Type B pancreatic cell (in vitro differentiated cells): ENCODE measurements around the gene MEGF8. TPM values are rescaled to one million over a fixed set of nuclear protein-coding genes. Genes with fewer than 3 reads are reported as not detected.

Source experiments
- DNase-seq: peaks from one replicate; pipeline ENCODE4 v3.0.0; 2021; ENCODE audit warnings: mixed read lengths; ENCODE audit not compliant: unreplicated experiment; ENCODE audit errors: extremely low spot score
- H3K27ac Mint-ChIP-seq: 2 replicates; pipeline ENCODE4 v1.8.0; 2021; ENCODE audit warnings: mild to moderate bottlenecking, mixed read lengths
- H3K27me3 Mint-ChIP-seq: 2 replicates; pipeline ENCODE4 v1.8.0; 2021; ENCODE audit warnings: mixed read lengths
- H3K36me3 Mint-ChIP-seq: 2 replicates; pipeline ENCODE4 v1.8.0; 2021; ENCODE audit warnings: mixed read lengths
- H3K4me1 Mint-ChIP-seq: one replicate; pipeline ENCODE4 v1.8.0; 2021; ENCODE audit warnings: mixed read lengths; ENCODE audit not compliant: unreplicated experiment
- H3K4me3 Mint-ChIP-seq: 2 replicates; pipeline ENCODE4 v1.8.0; 2021; ENCODE audit warnings: mild to moderate bottlenecking, mixed read lengths
- H3K9me3 Mint-ChIP-seq: 2 replicates; pipeline ENCODE4 v1.8.0; 2021; ENCODE audit warnings: mixed read lengths
- CTCF ChIP-seq: fragments of 200-600 bp; sonication (generic); conservative IDR thresholded peaks from 2 replicates; pipeline ENCODE4 v1.5.0; 2021; ENCODE audit warnings: antibody characterized with exemption, mild to moderate bottlenecking
- total RNA-seq: library from RNA; stranded (reverse); gene quantifications from 2 replicates; pipeline ENCODE4 v1.2.1, GENCODE V29; 2021; ENCODE audit warnings: low replicate concordance

MEGF8 gene
- total RNA-seq, 1 donor from 2014 or later: 49.5 TPM

- Mint-ChIP-seq H3K27ac (peak overlapping the region; percentile 76), H3K4me1 (peaks cover 14% of the 10 kb centered on the region), H3K9me3 (no peaks in the 10 kb centered on the region), H3K36me3 (peaks cover 5% of the 10 kb centered on the region), H3K27me3 (no peaks in the 10 kb centered on the region), H3K4me3 (no peak overlapping the region)
- peak; percentile 67 for TF ChIP-seq CTCF
- no peak for DNase-seq
These were observed 34.7 kb upstream of the MEGF8 start for GRCh38 chr19:42290523-42291434.

GRCh38 chr19:42291435-42291810 lies 34.0 kb upstream of the MEGF8 start:
- no peak for DNase-seq
- H3K36me3 Mint-ChIP-seq: peaks cover 5% of the 10 kb centered on the region

GRCh38 chr19:42292042-42292960 lies 33.1 kb upstream of the MEGF8 start:
- Mint-ChIP-seq H3K4me1 (peaks cover 8% of the 10 kb centered on the region), H3K27me3 (no peaks in the 10 kb centered on the region), H3K4me3 (no peak overlapping the region), H3K27ac (peak overlapping the region; percentile 76), H3K36me3 (peaks cover 8% of the 10 kb centered on the region), H3K9me3 (no peaks in the 10 kb centered on the region)
- DNase-seq: no peak
- TF ChIP-seq CTCF: no peak

More at GRCh38 chr19:42291435-42291810, 34.0 kb upstream of the MEGF8 start:
- H3K9me3 Mint-ChIP-seq: no peaks in the 10 kb centered on the region
- peak overlapping the region; percentile 24 for H3K4me3 Mint-ChIP-seq
- no peaks in the 10 kb centered on the region for H3K27me3 Mint-ChIP-seq
- H3K4me1 Mint-ChIP-seq: peaks cover 8% of the 10 kb centered on the region
- no peak for TF ChIP-seq CTCF
- H3K27ac Mint-ChIP-seq: peak overlapping the region; percentile 76

- no peak for DNase-seq
- Mint-ChIP-seq H3K36me3 (peaks cover 8% of the 10 kb centered on the region), H3K4me1 (peaks cover 8% of the 10 kb centered on the region), H3K4me3 (no peak overlapping the region), H3K27me3 (no peaks in the 10 kb centered on the region), H3K27ac (no peak overlapping the region), H3K9me3 (no peaks in the 10 kb centered on the region)
- TF ChIP-seq CTCF: no peak
These were observed 32.5 kb upstream of the MEGF8 start for GRCh38 chr19:42292963-42293362.

- Mint-ChIP-seq H3K27me3 (no peaks in the 10 kb centered on the region), H3K4me1 (peaks cover 8% of the 10 kb centered on the region), H3K4me3 (no peak overlapping the region), H3K27ac (no peak overlapping the region), H3K9me3 (no peaks in the 10 kb centered on the region), H3K36me3 (peaks cover 8% of the 10 kb centered on the region)
- DNase-seq: no peak
- peak; percentile 43 for TF ChIP-seq CTCF
These were observed 31.9 kb upstream of the MEGF8 start for GRCh38 chr19:42293540-42293939.
